Putamen (tissue), 1 donor: Measurements from ENCODE around the gene RNF149.
"Not testable (repeated sequence)": the region's sequence is repeated elsewhere in the genome, so short reads cannot be mapped to it uniquely, and the experiment has no call there.

Source experiments
- DNase-seq: peaks from one replicate; pipeline ENCODE4 v3.0.0-alpha.2; 2016; ENCODE audit warnings: low spot score

RNF149 gene

GRCh38 chr2:101330253-101330933 lies 21.9 kb upstream of the RNF149 start:
- DNase-seq, result peak; percentile 80

- DNase-seq, result no peak
Measured at GRCh38 chr2:101329026-101329425, 20.5 kb upstream of the RNF149 start.

- no peak for DNase-seq
Measured at GRCh38 chr2:101328474-101329007, 20.0 kb upstream of the RNF149 start.

- DNase-seq, result no peak
Measured at GRCh38 chr2:101327863-101328394, 19.4 kb upstream of the RNF149 start.

GRCh38 chr2:101325425-101325824 lies 16.9 kb upstream of the RNF149 start:
- no peak for DNase-seq

GRCh38 chr2:101316568-101316967 lies 8.1 kb upstream of the RNF149 start:
- not testable (repeated sequence) for DNase-seq

GRCh38 chr2:101311696-101312017 lies 3.2 kb upstream of the RNF149 start:
- DNase-seq, result no peak

GRCh38 chr2:101310834-101311695 lies 2.6 kb upstream of the RNF149 start:
- DNase-seq, result no peak

GRCh38 chr2:101310090-101310833 lies 1.8 kb upstream of the RNF149 start:
- DNase-seq, result no peak

GRCh38 chr2:101307950-101308431 lies 510 bp downstream of the RNF149 start:
- DNase-seq, result no peak

- no peak for DNase-seq
Measured at GRCh38 chr2:101307503-101307902, 998 bp downstream of the RNF149 start.

- DNase-seq, result no peak
Measured at GRCh38 chr2:101306410-101306809, 2.1 kb downstream of the RNF149 start.

GRCh38 chr2:101305492-101306078 lies 2.9 kb downstream of the RNF149 start:
- no peak for DNase-seq

- no peak for DNase-seq
Measured at GRCh38 chr2:101305035-101305434, 3.5 kb downstream of the RNF149 start.

- no peak for DNase-seq
Measured at GRCh38 chr2:101303688-101304087, 4.8 kb downstream of the RNF149 start.

- DNase-seq, result no peak
Measured at GRCh38 chr2:101302016-101302415, 6.5 kb downstream of the RNF149 start.

- no peak for DNase-seq
Measured at GRCh38 chr2:101300836-101301235, 7.7 kb downstream of the RNF149 start.

GRCh38 chr2:101300164-101300563 lies 8.3 kb downstream of the RNF149 start:
- DNase-seq, result no peak

GRCh38 chr2:101299604-101300003 lies 8.9 kb downstream of the RNF149 start:
- no peak for DNase-seq

GRCh38 chr2:101297383-101297782 lies 11.1 kb downstream of the RNF149 start:
- no peak for DNase-seq

- no peak for DNase-seq
Measured at GRCh38 chr2:101296371-101296770, 12.1 kb downstream of the RNF149 start.

- DNase-seq, result no peak
Measured at GRCh38 chr2:101295895-101296294, 12.6 kb downstream of the RNF149 start.
